GM19397 (cell line): ENCODE measurements around the gene TUBA1B.

Experiments used
- ATAC-seq: cut with Tn5 transposase; IDR thresholded peaks from one replicate; pipeline ENCODE4 v1.9.1; 2021; ENCODE audit warnings: mild to moderate bottlenecking, moderate library complexity; ENCODE audit not compliant: unreplicated experiment

Gene TUBA1B

DNA sequence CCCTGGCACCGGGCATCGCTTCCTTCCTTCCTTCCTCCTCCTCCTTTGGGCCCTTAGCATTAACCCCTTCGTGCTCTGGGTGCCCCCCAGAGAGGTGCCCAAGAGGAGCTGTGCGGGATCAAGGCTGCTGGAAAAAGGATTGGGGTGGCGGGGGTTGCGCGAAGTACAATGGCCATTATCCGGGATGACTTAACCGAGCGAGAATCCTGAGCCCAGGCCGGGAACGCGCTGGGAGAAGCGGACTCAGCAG is 39.4 kb downstream of the TUBA1B start:
- ATAC-seq, result no peak

DNA sequence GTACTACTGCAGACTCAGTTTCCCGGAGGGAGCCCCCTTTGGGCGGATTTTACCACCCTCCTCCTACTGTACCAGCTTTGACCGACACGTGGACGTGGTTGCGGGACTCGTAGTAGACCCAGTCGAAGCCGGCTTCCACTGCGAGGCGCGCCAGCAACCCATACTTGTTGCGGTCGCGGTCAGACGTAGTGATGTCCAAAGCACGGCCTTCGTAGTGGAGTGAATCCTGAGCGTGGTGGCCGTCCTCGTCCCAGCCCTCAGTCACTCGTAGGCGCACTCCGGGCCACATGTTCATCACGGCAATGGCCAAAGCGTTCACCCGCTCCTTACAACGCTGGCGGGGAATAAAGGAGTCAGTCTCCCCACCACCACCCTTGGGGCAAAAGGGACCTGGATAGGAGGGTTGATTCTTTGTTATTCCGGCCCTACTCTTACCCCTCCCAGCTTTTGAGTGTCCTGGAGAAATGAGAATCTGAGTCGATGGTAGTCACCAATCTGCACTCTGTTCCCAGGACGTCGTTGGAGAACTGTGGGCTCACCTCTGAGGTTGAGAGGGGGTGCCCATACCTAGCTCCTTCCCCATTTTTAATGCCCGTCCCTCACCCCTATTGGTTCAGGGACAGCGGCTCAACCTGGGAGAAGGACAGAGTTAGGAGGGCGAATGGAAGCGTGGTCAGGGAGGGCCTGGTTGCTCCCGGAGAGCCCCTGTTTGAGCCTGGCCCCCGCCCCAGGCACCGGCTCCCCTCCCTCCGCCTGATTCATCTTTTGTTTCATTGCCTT is 39.9 kb downstream of the TUBA1B start:
- ATAC-seq, result no peak

DNA sequence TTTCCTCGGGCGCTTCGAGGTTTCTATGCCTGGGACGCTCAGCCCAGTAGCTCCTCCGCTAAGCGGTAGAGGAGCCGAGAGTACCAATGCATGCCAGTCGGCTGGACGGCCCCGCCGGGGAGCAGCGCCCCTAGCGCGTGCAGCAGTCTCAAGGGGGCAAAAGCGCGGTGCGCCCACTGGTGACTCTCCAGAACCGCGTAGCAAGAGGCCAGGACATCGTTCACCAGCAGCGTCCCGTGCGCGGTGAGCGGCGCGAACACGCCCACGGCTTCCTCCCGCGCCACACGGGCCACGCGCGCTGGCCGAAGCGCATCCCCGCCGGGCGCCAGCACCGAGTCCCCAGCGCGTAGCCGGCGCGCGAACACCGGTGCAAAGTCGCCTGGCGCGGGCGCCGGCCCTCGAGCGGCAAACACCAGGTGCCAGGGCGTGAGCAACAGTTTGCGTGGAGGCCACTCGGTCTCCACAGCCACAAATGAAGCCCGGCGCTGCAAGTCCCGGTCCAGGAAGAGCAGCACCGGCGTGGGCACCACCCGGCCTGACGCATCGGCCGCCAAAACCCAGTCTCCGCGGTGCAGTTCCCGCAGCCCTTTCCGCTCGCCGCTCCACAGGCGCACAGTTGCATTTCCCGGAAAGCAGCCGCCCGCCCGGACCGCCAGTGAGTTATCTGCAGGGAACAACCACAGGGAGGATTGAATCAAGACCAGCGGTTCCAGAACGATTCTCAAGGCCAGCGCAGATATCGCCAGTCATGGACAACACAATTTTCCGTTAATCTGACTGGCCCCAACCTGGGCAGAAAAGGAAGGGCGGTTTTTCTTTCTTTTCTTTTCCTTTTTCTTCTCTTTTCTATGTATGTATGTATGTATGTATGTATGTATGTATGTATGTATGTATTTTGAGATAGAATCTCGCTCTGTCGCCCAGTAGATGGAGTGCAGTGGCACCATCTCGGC is 41.1 kb downstream of the TUBA1B start:
- no peak for ATAC-seq

DNA sequence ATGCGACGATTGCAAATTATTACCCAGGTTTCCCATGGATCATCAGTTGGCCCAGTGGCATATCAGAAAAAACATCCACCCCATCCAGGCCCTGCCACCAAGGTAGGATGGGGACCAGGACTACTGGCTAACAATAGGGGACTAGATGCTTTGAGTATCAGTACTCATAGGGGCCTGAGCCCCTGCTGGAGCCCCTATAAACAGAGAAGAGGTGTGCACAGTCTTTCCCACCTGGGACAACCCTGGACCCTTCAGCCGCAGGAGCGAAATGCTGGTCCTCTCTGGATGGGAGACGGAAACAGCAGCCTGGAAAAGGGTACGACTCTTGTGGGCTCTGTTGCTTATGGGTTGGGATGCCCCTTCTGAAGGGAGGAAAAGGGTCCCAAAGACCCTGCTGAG is 42.3 kb downstream of the TUBA1B start:
- ATAC-seq, result no peak

DNA sequence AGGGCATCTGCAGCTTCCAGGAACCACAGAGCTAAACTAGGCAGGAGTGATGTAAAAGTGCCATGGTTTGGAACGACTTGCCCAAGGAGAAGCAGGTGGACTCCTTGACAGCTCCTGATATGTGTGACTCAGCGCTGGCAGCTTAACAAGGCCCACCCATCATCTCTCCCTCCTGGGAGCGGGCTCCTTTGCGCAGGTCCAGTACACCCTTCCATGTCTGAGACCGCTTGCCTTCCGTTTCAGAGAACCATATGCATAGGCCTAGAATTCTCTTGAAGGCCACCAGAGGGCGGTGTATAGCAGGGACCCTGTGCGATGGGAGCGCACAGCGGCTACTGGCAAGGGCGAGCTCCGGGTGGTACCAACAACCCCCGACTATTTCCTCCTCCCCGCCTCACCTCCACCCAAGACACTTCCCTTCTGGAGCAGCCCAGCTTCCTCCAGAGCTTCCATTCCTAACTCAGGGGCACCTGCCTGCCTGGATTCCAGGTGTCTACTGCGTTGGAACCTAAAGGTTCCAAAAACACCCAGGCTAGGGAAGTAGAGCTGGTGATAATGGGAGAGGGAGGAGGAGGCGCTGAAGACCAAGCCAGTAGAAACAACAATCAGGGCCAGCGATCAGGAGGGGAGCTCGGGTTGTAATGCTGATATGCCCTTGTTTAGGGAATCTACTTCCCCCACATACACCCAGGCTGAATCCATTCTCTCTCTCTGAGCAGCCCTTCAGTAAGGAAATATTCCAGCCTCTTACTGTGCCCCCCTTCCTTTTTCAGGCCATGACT is 42.9 kb downstream of the TUBA1B start:
- peak; percentile 67 for ATAC-seq

DNA sequence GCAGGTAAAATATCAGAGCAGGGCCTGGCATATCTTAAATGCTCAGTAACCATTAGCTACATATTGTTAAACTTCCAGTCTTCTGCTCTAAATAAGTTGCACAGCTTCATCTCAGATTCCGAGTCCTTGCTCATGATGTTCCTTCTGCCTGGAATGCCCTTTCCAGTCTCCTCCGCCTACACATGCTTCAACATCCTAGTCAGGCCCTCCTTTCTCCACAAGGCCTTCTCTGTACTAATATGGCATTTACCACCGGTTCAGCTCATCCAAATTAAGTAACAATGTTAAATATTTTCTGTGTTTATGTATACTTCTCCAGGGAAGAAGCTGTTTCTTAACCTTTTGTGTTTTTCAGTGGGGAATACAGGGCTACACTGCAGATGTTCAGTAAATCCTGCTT is 45.1 kb downstream of the TUBA1B start:
- no peak for ATAC-seq

DNA sequence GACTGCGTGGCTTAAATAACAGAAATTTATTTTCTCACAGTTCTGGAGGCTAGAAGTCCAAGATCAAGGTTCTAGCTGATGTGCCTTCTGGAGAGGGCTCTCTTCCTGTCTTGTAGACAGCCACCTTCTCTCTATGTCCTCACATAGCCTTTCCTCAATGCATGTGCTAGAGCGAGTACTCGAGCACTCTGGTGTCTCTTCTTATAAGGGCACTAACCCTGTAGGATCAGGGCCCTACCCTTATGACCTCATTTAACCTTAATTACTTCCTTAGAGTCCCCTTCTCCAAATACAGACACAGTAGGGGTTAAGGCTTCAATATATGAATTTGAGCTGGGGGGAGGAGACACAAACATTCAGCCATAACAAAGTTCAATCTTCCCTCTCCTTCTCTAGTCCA is 46.8 kb downstream of the TUBA1B start:
- no peak for ATAC-seq

DNA sequence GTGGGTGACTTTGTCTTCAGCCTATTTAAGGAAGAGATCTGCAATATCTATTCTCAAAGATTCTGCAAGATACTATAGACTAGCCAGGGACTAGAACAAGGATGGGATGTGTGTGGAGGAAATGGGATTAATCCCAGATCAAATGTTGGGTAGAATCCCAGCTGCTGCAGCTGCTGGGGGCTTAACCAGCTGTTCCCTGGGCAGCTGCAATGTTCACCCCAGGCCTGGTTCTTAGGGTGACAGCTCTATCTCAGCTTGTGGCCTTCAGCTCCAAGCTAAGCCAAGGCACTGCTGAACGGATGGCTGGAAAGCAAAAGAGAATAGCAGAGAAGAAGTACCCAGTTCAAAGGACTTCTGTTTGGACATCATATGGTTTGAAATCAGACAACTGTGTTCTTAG is 51.4 kb downstream of the TUBA1B start:
- ATAC-seq, result no peak
